Stimulated activated CD8-positive, alpha-beta memory T cell treated with anti-CD3 and anti-CD28 coated beads, Interleukin-7, amount 100 ng/mL, for 4 hours (primary cell): ENCODE data around the gene SLC6A19.
"Not testable (repeated sequence)": the region's sequence is repeated elsewhere in the genome, so short reads cannot be mapped to it uniquely, and the experiment has no call there.

Experiments used
- DNase-seq, 2 donors: peaks; one replicate each; pipeline ENCODE4 v3.0.0-alpha.2; 2020; ENCODE audit warnings: low read depth in 2 of 2

Gene SLC6A19

DNA sequence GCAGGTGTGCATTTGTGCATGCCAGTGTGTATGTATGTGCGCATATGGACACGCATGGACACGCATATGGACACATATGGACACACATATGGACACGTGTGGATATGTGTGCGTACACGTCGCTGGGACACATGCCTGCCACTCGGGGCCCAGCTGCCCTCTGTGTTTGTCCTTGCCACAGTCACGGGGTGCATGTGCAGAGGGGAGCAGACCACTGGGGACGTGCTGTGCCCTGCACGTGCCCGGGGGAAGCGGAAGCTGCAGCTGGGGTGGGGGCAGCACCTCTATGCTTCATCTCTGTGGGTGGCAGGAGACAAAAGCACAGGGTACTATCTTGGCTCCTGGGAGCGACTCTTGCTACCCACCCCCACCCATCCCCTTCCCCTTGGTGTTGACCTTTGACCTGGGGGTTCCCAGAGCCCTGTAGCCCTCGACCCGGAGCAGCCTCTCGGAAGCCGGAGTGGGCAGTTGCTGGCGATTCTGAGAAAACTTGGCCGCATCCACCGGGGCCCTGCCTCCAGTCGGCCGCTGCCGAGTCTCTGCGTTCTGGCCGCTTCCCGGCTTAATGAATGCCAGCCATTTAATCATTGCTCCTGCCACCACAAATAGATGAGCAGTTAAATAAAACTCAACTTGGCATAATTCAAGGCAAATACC is 21.4 kb downstream of the SLC6A19 start:
- no peak for DNase-seq

DNA sequence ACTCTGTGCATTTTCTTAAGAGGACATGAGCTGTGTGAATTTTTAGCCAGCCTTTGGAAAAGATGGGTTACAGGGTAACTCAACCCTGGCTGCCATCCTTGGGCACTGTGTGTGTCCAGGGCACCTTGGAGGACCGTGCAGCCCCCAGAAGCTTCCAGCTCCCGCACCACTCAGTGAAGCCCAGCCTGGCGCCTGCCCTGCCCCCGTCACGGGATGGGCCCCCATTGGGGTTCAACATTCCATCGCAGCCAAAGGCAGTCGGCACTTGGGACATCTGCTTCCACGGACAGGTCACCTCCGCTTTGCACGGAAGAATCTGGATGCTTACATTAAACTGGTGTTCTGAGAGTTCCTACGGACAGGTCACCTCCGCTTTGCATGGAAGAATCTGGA is 21.9 kb downstream of the SLC6A19 start:
- DNase-seq, result no peak

DNA sequence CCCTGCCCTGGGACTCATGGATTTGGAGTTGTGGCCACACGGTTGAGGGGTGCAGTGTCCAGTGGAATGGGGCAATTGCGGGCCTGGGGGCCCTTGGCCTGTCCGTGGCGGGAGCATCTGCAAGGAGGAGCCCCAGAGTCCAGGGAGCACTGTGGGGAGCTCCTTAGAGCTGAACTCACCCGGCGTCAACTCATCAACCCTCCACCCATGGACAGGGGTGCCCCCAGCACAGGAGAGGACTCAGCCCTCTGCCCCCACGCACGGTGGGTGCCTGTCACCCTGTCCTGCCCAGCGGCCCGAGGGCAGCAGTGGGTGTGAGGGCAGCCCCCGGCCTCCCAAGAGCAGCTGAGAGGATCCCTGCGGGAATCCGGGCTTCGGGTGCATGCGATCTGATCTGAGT is 23.2 kb downstream of the SLC6A19 start:
- no peak for DNase-seq

DNA sequence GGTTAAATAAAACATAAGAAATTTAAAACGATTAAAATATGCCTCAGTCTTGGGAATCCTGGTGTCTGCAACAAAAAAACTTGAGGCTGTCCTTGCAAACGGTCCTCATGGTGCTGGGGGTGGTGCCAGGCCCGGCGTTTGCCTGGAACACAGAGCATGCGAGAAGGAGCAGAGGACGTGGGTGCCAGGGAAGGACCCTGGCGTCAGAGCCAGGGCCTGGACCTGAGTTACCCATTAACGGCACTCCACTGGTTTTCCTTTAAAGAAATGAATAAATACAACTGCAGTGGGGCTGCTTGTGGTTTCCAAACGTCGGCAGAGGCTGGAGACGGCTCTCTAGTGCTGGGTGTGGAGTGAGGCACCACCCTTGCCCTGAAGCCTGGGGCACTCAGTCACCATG is 23.7 kb downstream of the SLC6A19 start, which contains the start of gene SLC6A18:
TSS of gene SLC6A18 (plus strand) at position 301 of the 400 bp plus-strand sequence. CDS start at position 398, 97 bp downstream.
- no peak for DNase-seq

DNA sequence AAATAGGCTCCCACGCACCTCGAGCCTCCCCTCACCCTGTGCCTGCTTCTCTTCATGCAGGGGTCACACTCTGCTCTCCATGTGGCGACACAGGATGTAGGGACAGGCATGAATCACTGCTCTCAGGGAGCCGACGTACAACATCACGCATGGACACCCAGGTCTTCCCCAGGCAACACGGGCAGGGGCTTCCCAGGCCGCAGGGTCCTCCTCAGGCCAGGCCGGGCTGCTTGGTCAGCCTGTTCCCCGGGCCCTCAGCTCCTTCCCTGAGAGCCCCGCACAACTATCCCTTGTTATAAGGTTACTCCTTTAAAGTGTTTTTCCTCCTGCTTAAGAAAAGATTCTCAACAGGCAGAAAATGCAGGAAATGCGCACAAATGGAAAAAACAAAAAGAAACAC is 24.8 kb downstream of the SLC6A19 start:
- DNase-seq, result no peak

DNA sequence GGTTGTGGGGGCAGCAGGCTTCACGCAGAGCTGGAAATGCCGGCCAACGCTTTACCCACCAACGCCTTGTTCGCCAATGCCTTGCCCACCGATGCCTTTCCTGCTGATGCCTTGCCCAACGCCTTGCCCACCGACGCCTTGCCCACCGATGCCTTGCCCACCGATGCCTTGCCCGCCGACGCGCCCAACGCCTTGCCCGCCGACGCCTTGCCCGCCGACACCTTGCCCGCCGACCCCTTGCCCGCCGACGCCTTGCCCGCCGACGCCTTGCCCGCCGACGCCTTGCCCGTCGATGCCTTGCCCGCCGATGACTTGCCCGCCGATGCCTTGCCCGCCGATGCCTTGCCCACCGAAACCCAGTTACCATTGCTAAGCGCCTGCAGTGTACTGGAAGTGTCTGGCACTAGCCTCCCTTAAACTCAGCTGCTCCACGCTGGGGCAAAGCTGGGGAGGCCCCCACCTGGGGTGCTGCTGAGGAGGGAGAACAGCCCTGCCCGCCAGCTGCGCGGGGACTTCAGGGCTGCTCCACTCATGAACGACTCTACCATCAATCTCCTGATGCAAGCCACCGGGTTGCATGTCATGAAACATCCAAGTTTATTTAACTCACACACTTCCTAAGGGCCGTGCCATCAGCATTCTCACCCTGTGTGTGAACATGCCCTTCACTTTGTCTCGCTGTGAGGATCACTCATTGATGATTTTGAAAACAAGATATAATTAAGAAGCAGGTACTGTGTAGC is 25.6 kb downstream of the SLC6A19 start:
- DNase-seq, result no peak

DNA sequence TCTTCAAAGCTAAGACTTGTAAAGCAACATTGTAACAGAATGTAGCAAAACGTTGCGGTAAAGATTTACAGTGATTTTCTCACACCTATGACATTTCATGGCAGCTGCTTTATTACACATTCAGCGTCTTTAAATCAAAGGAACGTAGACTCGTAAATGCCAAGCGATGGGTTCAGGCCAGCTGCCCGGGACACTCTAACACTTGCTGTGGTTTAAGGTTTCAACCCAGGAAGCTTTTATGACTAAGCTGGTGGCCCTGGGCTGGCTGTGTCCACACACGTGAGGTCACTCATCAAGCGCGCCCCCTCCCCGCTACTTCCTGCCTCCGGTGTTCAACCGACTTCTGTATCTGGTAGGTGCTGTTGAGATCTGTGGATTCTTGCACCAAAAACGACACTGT is 26.3 kb downstream of the SLC6A19 start:
- DNase-seq, result no peak

DNA sequence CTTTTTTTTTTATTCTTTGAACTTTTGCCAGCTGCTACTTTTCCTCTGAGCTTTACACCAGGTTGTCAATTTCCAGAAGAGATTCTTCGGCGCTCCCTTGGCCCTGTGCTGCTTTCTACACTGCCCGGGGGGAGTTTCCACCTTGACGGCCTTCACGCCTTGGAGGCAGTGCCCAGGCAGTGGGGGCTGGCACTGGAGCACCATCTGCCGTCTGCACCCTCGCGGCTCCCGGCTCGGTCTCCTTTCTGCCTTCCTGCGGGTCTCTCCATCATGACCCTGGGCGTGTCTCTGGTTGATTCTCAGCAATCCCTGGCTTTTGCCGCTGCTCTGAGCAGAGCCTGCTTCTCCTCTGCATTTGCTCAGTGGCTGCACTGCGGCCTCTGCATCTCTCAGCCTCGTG is 26.7 kb downstream of the SLC6A19 start:
- DNase-seq, result no peak

DNA sequence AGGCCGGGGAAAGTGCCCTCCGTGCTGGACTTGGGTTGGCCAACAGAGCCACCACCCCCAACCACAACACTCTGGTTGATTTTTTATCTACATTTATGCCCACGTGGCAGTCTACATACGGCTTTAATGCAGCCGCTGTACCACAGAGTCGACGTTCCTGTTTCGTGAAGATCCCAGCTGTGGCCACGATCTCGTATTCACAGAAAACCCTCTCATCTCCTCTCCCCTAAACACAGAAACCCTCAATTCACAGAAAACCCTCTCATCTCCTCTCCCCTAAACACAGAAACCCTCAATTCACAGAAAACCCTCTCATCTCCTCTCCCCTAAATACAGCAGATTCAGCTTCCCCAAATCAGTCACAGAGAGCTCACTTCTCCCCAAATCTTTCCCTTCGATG is 27.6 kb downstream of the SLC6A19 start:
- DNase-seq, result not testable (repeated sequence)

DNA sequence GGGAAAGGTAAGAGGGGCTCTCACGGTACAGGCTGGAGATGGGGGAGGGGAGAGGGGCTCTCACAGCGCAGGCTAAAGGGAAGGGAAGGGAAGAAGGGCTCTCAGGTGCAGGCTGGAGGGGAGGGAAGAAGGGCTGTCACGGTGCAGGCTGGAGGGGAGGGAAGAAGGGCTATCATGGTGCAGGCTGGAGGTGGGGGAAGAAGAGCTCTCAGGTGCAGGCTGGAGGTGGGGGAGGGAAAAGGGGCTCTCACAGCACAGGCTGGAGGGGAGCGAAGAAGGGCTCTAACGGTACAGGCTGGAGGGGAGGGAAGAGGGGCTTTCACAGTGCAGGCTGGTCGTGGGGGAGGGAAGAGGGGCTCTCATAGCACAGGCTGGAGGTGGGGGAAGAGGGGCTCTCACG is 28.4 kb downstream of the SLC6A19 start:
- no peak for DNase-seq

DNA sequence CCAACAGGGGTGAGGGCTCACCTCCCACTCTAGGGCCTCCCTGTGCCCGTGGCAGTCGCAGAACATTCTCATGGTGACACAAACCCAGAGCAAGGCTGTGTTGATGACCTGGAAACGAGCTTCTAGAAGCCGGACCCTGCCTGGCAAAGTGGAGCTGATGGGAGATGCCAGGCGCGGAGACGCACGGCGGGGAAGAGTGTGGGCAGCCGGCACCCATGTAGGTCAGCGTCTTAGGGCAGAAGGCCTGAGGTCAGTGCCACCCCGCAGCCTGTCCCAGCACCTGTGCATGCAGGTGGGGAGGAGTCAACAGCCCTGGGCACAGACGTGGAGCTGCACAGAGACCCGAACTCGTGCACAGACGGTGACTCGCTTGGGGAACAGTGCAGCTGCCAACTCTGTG is 29.2 kb downstream of the SLC6A19 start:
- no peak for DNase-seq

DNA sequence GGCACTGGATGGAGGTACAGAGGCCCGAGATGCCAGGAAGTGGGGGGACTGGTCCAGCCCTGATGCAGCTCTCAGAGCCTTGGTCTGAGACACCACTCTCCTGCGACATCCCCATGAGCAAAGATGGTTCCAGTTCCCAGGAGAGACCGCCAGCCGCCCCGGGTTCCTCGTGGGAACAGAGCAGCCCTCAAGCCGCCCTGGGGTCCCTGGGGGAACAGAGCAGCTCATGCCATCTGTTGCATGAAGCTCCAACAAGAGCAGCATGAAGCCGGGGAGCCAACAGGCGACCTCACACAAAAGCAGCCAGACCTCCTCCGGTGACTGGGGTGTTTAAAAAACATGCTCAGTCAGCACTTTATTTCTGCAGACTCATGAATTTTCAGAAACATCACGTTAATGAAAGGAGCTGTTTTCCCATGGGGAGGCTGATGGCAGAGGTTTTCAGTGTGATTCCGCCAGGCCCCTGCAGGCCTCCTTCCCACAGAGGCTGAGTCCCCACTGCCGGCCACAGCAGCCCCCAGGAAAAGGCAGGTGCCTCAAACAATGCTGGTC is 30.0 kb downstream of the SLC6A19 start:
- no peak for DNase-seq

DNA sequence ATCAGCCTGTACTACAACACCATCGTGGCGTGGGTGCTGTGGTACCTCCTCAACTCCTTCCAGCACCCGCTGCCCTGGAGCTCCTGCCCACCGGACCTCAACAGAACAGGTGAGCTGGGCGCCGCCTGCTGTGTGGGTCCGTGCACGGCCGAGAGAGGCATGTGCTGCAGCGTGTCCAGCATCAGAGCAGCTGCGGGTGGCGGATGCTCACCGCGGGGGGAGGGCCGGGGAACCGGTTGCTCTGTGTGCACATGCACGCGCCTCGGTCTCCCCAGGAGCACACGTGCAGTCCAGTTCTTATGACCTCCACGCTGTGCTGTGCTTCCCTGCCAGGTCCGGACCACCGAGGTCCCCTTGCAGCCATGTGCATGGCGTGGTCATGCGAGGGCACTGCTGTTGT is 31.4 kb downstream of the SLC6A19 start:
- no peak for DNase-seq

DNA sequence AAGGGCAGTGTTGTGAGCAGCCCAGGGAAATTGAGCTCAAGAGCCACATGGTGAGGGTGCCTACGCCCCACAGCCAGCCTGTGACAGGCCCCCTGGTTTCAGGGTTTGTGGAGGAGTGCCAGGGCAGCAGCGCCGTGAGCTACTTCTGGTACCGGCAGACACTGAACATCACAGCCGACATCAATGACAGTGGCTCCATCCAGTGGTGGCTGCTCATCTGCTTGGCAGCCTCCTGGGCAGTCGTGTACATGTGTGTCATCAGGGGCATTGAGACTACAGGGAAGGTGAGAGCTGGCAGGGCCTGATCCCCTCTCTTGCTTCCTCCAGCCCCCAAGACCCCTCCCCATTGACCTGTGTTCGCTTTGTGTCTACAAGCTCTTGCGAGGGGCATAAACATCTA is 34.0 kb downstream of the SLC6A19 start:
- DNase-seq, result no peak

DNA sequence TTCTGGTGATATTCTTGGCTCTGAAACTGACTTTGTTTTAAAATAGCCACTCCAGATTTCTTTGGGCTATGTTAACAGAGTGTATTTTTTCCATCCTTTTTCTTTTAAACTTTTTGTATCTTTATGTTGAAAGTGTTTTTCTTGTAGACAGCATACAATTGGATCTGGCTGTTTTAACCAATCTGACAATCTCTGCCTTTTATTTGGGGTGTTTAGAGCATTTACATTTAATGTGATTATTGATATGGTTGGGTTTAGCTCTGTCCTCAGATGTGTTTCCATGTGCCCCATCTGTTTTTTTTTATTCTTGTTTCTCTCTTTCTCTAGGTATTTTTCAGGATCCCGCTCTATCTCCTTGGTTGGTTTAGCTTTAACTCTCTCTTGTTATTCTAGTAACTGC is 34.4 kb downstream of the SLC6A19 start:
- DNase-seq, result no peak

DNA sequence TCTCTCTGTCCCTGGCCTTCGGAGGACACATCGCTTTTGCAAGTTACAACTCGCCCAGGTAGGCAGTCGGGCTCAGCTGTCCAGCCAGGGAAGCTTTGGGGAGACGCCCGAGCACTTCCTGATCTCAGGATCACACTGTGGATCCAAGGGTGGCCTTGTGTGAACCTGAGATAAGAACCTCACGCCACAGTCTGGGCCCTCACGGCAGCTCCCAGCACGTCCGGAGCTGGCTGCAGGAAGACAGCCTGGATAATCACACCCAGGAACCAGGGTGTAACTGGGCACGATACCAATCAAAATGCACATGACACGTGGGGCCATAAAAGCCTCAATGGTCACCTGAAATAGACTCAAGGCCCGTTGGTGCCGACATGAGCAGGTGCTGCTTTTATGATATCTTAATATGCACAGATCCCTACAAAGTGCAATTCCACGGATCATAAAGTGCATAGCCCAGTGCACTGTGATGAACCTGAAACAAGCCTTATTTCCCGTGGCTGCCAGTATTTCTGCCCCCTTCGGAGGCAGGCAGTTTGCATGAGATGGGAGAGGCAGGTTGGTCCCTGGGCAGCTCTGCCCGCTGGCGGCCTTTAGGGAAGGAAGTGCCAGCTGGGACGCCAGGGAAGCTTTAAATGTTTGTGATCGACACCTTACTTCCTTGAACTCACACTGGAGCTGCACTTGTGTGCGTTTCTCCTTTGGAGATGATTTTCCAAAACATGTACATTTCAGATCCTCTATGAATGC is 38.3 kb downstream of the SLC6A19 start:
- DNase-seq, result no peak

DNA sequence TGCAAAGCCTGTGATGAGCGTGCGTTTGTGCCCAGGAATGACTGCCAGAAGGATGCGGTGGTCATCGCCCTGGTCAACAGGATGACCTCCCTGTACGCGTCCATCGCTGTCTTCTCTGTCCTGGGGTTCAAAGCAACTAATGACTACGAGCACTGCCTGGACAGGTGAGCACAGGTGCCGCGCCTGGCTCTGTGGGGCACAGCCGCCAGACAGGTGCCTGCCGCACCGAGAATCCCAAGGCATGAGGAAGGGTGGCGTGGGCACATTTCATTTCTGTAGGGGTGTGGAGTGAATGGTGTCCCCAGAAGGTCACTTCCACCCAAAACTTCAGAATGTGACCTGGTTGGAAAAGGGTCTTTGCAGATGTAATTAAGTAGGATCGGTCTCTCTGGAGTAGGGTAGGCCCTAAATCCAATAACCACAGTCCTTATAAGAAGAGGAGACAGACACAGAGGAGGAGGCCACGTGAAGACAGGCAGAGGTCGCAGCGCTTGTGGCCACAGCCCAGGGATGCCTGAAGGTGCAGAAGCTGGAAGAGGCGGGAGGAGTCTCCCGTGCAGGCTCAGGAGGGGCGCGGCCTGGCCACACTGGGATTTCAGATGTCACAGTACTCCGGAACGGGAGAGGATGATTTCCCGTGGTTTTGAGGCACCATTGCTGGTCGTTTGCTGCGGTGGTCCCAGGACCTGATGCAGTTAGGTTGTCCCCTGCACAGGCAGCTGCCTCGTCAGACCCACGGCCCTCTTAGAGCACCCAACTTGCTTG is 39.3 kb downstream of the SLC6A19 start:
- DNase-seq, result no peak

DNA sequence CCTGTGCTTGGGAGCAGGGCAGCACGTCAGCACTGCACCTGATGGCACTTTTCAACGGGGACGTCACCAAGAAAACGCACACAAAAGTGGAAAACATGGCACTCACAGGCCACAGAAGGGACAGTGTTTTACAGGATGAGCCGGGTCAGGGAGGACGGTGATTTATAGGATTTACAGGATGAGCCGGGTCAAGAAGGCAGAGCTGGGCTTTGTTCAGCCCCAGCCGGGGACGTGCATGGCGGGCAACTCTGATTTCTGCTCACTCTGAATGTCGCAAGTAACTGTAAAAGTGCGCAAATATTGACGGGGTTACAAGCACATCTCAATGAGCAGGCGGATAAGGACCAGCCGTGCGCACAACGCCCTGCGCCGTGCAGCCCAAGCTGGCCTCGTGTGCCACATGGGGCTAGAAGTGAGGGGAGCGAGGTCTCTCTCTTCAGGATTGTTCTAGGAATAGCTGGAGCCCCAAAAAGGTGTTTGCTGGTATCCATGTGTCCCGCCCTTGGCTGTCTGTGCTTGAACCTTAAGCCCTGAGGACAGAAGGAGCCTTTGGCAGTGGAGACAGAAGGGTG is 40.2 kb downstream of the SLC6A19 start:
- DNase-seq, result no peak

DNA sequence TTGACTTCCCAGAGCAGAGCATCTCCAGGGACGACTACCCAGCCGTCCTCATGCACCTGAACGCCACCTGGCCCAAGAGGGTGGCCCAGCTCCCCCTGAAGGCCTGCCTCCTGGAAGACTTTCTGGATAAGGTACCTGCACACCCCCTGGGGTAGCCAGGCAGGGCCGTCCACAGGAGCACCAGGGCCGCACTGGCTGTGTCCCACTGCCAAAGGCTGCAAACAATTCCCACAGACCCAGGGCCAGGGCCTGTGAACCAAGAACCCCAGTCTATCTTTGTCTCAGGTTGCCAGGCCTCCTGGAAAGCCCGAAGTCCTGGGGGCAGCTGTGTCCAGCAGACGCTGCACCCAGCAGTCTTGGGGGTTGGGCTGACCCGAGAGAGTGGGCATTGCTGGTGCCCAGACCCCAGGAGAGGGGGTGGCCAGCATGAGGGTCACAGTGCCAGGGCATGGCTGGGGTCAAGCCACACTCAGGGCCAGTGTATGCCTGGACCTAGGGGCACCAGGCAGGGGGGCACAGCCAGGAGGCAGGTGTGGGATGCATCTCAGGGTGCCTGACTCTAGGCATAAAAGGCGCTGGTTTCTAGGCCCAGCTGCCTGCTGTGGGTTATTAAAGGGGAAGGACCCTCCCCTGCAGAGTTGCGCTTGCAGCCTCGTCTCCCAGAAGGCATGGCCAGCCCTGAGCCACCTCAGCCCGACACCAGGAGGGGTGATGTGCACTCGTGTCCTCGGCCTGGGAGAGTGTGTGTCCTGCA is 41.5 kb downstream of the SLC6A19 start:
- no peak for DNase-seq

DNA sequence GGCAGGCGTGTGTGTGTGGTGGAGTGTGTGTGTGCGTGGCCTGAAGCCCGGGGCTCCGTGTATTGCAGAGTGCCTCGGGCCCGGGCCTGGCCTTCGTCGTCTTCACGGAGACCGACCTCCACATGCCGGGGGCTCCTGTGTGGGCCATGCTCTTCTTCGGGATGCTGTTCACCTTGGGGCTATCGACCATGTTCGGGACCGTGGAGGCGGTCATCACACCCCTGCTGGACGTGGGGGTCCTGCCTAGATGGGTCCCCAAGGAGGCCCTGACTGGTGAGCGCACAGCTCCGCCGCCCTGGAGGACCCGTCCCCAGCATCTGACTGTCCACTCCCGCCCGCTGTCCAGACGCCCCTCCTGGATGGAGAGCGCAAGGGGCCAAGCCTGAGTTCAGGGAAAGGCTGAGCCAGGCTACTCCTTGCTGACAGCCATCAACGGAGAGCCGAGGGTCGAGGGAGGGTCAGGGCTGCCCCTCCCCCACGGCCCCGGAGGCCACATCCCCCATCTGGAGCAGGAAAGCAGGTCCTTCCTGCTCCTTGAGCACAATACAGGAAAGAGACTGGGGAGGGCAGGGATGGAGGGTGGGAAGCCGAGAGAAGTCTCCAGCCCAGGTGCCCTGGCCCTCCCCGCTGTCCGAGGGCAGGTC is 42.2 kb downstream of the SLC6A19 start:
- DNase-seq, result no peak
